ENCODE data around the gene DYNLT4. TPM values are rescaled to one million over a fixed set of nuclear protein-coding genes. Genes with fewer than 3 reads are reported as not detected.

The DYNLT4 gene
- total and polyA plus RNA-seq, 2 of the 8 experiments (the other 6 are each of a cell fraction or from before 2014, with no cell fraction given): 0.29 TPM; not detected in 1

- Histone ChIP-seq H3K36me3 (ENCODE audit: control insufficient read depth in 2 of 4, insufficient read depth in 4 of 4, low read length in 3 of 4) (no peaks in the 10 kb centered on the region), H2BK5ac (ENCODE audit: low read depth, low read length) (no peak overlapping the region), H4K91ac (replicated peaks; ENCODE audit: insufficient read length, low read length) (no peak overlapping the region), H3K23ac (ENCODE audit: insufficient read length) (no peak overlapping the region), H3K27ac (ENCODE audit: low read depth, low read length) (no peak overlapping the region), H3K79me2 (ENCODE audit: control insufficient read depth in 1 of 2, insufficient read depth in 2 of 2, low read length in 2 of 2) (no peaks in the 10 kb centered on the region), H2BK20ac (ENCODE audit: low read length) (no peak overlapping the region), H4K20me1 (replicated peaks in 1 of 2; ENCODE audit: control insufficient read depth in 1 of 2, insufficient read depth in 2 of 2, low read length in 2 of 2) (no peaks in the 10 kb centered on the region), H3K4ac (replicated peaks; ENCODE audit: insufficient read length, low read depth, low read length) (no peak overlapping the region), H3K56ac (replicated peaks; ENCODE audit: insufficient read length, low read depth, low read length) (no peak overlapping the region), H3K14ac (ENCODE audit: insufficient read length) (no peak overlapping the region), H3K9me3 (ENCODE audit: insufficient read depth in 2 of 2, low read depth in 1 of 2, low read length in 1 of 2) (no peaks in the 10 kb centered on the region), H2BK12ac (ENCODE audit: low read depth, low read length) (no peak overlapping the region), H2AFZ (ENCODE audit: low read length) (no peak overlapping the region), H3K79me1 (ENCODE audit: low read depth, low read length) (no peaks in the 10 kb centered on the region), H4K5ac (ENCODE audit: insufficient read length, low read depth, low read length) (no peak overlapping the region), H3K4me2 (ENCODE audit: insufficient read depth in 1 of 2, low read depth in 2 of 2, low read length in 2 of 2) (no peak overlapping the region), H3K27me3 (replicated peaks in 1 of 4; ENCODE audit: control insufficient read depth in 3 of 4, extremely low read depth in 1 of 4, insufficient read depth in 3 of 4, low read length in 3 of 4) (no peaks in the 10 kb centered on the region), H3K9ac (replicated peaks in 1 of 4; ENCODE audit: extremely low read depth in 1 of 4, low read depth in 3 of 4, low read length in 3 of 4) (no peak overlapping the region), H3K4me1 (replicated peaks in 1 of 4; ENCODE audit: control insufficient read depth in 3 of 4, insufficient read depth in 4 of 4, low read length in 3 of 4) (no peaks in the 10 kb centered on the region), H3K18ac (ENCODE audit: extremely low read depth, low read length) (no peak overlapping the region), H2BK15ac (ENCODE audit: low read length) (no peak overlapping the region), H3K4me3 (ENCODE audit: extremely low read depth in 1 of 4, insufficient read depth in 2 of 4, low read depth in 3 of 4, low read length in 4 of 4) (no peak overlapping the region), H3K23me2 (ENCODE audit: low read depth, low read length) (no peaks in the 10 kb centered on the region), H4K8ac (ENCODE audit: extremely low read depth, insufficient read depth, low read length) (no peak overlapping the region), H2BK120ac (replicated peaks; ENCODE audit: low read depth, low read length) (no peak overlapping the region), H2AK5ac (ENCODE audit: low read depth, low read length) (no peak overlapping the region)
- WGBS, 2 experiments (ENCODE audit: extremely low coverage in 1 of 2, insufficient coverage in 1 of 2, insufficient read length in 1 of 2, insufficient replicate concordance in 2 of 2, low coverage in 1 of 2, low lambda C conversion rate in 2 of 2, missing lambda C conversion rate in 1 of 2): 95% methylated on average over 2 of the region's 2 CpGs; no CpG with 5 or more reads in 1 of the 2 experiments
- ChIA-PET CTCF (ENCODE audit: partially characterized antibody) (interaction anchor here (0.6 to 1.6 kb wide), 3 partner anchors 13 to 451 kb away, joined by 3 to 5 read pairs (median 3); no protein-coding TSS in a partner anchor), POLR2A (ENCODE audit: partially characterized antibody) (interaction anchor here (1.8 kb wide), 1 partner anchor 30 kb away, joined by 7 read pairs; no protein-coding TSS in a partner anchor)
- no peak for DNase-seq (ENCODE audit: low read depth in 1 of 2, low spot score in 2 of 2)
- FAIRE-seq: no peak
- no peak for TF ChIP-seq ATF2 (IDR thresholded peaks at IDR 0.05; ENCODE audit: low read length)
- TF ChIP-seq MAX (IDR thresholded peaks at IDR 0.05): no peak
- no peak for TF ChIP-seq SP4 (IDR thresholded peaks at IDR 0.05; ENCODE audit: low read length)
- TF ChIP-seq TAF7 (optimal IDR thresholded peaks at IDR 0.05; ENCODE audit: borderline replicate concordance, low read depth, low read length): no peak
- TF ChIP-seq POU5F1 (IDR thresholded peaks at IDR 0.05; ENCODE audit: low read depth, low read length): no peak
- TF ChIP-seq CBX8 (IDR thresholded peaks at IDR 0.05; ENCODE audit: borderline replicate concordance, low read depth, low read length): no peak
- TF ChIP-seq MAFK (IDR thresholded peaks at IDR 0.05; ENCODE audit: low read depth, low read length): no peak
- TF ChIP-seq TAF1 (IDR thresholded peaks at IDR 0.05; ENCODE audit: low read depth, low read length): no peak
- no peak for TF ChIP-seq GTF2F1 (IDR thresholded peaks at IDR 0.05; ENCODE audit: borderline replicate concordance, low read depth, low read length)
- TF ChIP-seq ATF3 (IDR thresholded peaks at IDR 0.05; ENCODE audit: insufficient read depth, low read depth, low read length): no peak
- TF ChIP-seq TBP (IDR thresholded peaks at IDR 0.05; ENCODE audit: low read depth, low read length): no peak
These were observed 42.5 kb upstream of the DYNLT4 start for GRCh38 chr1:44849575-44850132.
